Measurements from ENCODE around the gene OR4S2. TPM values are rescaled to one million over a fixed set of nuclear protein-coding genes. Genes with fewer than 3 reads are reported as not detected.

Gene OR4S2
- polyA plus RNA-seq, 1 donor (not counting 4 experiments of a cell fraction or from before 2014, with no cell fraction given) = not detected

GRCh38 chr11:55658031-55658573 is 10.0 kb downstream of the OR4S2 start:
- H3K9ac ChIP-seq (ENCODE audit: control insufficient read depth, extremely low read depth, insufficient read depth, low read length) = no peak overlapping the region

DNA sequence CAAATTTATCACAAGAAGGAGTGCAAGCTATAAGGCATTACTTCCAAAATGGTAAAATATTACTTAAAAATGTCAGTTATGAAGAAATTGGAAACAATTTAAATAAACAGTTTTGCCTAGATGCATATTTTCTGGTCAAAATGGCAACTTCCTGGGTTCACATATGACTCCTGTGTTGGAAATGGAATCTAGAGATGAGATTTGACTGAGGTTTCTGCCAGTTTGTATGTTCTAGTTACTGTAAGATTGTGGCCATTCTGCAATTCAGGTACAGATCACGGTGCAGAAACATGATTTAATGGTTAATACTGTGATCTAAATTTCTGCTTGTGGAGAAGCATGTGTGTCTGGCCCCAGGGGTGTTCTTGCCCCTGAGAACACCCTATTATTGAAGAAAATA is 10.5 kb downstream of the OR4S2 start:
- Histone ChIP-seq H3K9me3 (ENCODE audit: control insufficient read depth, low read depth, low read length) (no peaks in the 10 kb centered on the region), H3K27ac (ENCODE audit: control insufficient read depth, insufficient read depth, low read length) (no peak overlapping the region), H3K4me2 (ENCODE audit: control insufficient read depth, extremely low read depth, insufficient read depth, low read depth, low read length) (no peak overlapping the region), H2AFZ (ENCODE audit: control insufficient read depth, low read length) (no peak overlapping the region), H3K9ac (ENCODE audit: control insufficient read depth, extremely low read depth, insufficient read depth, low read length) (no peak overlapping the region), H3K27me3 (ENCODE audit: control insufficient read depth, extremely low read depth, insufficient read depth, low read length) (no peaks in the 10 kb centered on the region), H3K79me2 (ENCODE audit: control insufficient read depth, insufficient read depth, low read length) (no peaks in the 10 kb centered on the region), H3K9me1 (ENCODE audit: control insufficient read depth, extremely low read depth, insufficient read depth, low read length) (no peaks in the 10 kb centered on the region), H3K4me1 (ENCODE audit: control insufficient read depth, extremely low read depth, insufficient read depth, low read length) (no peaks in the 10 kb centered on the region), H3K36me3 (ENCODE audit: control insufficient read depth in 2 of 2, extremely low read depth in 1 of 2, insufficient read depth in 2 of 2, low read length in 2 of 2) (no peaks in the 10 kb centered on the region), H4K20me1 (ENCODE audit: control insufficient read depth, extremely low read depth, insufficient read depth, low read length) (no peaks in the 10 kb centered on the region), H3K4me3 (ENCODE audit: control insufficient read depth in 2 of 3, extremely low read depth in 1 of 3, insufficient read depth in 2 of 3, low read depth in 1 of 3, low read length in 3 of 3) (no peak overlapping the region)
- TF ChIP-seq CTCF (optimal IDR thresholded peaks at IDR 0.05 in 1 of 3, IDR thresholded peaks at IDR 0.05 in 1 of 3, conservative IDR thresholded peaks at IDR 0.05 in 1 of 3; ENCODE audit: extremely low read depth in 1 of 3, insufficient read depth in 2 of 3, low read length in 3 of 3) = no peak
- TF ChIP-seq EZH2 (IDR thresholded peaks at IDR 0.05; ENCODE audit: low read length) = no peak
- dilution Hi-C loops (cut with MboI; ENCODE audit: extremely low pct_ligation_motif_present, low sequenced_read_pairs) = no loop called here
- FAIRE-seq = no peak
- DNase-seq (ENCODE audit: low read depth, low spot score) = no peak

More at GRCh38 chr11:55658031-55658573, 10.0 kb downstream of the OR4S2 start:
- Histone ChIP-seq H3K9me3 (ENCODE audit: control insufficient read depth, low read depth, low read length) (no peaks in the 10 kb centered on the region), H3K4me3 (ENCODE audit: control insufficient read depth in 2 of 3, extremely low read depth in 1 of 3, insufficient read depth in 2 of 3, low read depth in 1 of 3, low read length in 3 of 3) (no peak overlapping the region), H3K9me1 (ENCODE audit: control insufficient read depth, extremely low read depth, insufficient read depth, low read length) (no peaks in the 10 kb centered on the region), H3K79me2 (ENCODE audit: control insufficient read depth, insufficient read depth, low read length) (no peaks in the 10 kb centered on the region), H4K20me1 (ENCODE audit: control insufficient read depth, extremely low read depth, insufficient read depth, low read length) (no peaks in the 10 kb centered on the region), H3K27ac (ENCODE audit: control insufficient read depth, insufficient read depth, low read length) (no peak overlapping the region), H3K36me3 (ENCODE audit: control insufficient read depth in 2 of 2, extremely low read depth in 1 of 2, insufficient read depth in 2 of 2, low read length in 2 of 2) (no peaks in the 10 kb centered on the region), H2AFZ (ENCODE audit: control insufficient read depth, low read length) (no peak overlapping the region), H3K27me3 (ENCODE audit: control insufficient read depth, extremely low read depth, insufficient read depth, low read length) (no peaks in the 10 kb centered on the region), H3K4me1 (ENCODE audit: control insufficient read depth, extremely low read depth, insufficient read depth, low read length) (no peaks in the 10 kb centered on the region), H3K4me2 (ENCODE audit: control insufficient read depth, extremely low read depth, insufficient read depth, low read depth, low read length) (no peak overlapping the region)
- no peak for DNase-seq (ENCODE audit: low read depth, low spot score)
- dilution Hi-C loops (cut with MboI; ENCODE audit: extremely low pct_ligation_motif_present, low sequenced_read_pairs) = no loop called here
- FAIRE-seq = no peak
- TF ChIP-seq CTCF (optimal IDR thresholded peaks at IDR 0.05 in 1 of 3, IDR thresholded peaks at IDR 0.05 in 1 of 3, conservative IDR thresholded peaks at IDR 0.05 in 1 of 3; ENCODE audit: extremely low read depth in 1 of 3, insufficient read depth in 2 of 3, low read length in 3 of 3) (no peak), EZH2 (IDR thresholded peaks at IDR 0.05; ENCODE audit: low read length) (no peak)

All from keratinocyte (primary cell).